HG03342 (cell line): ENCODE measurements around the gene KRT86.

ENCODE experiments used
- ATAC-seq: cut with Tn5 transposase; IDR thresholded peaks from one replicate; pipeline ENCODE4 v1.9.1; 2021; ENCODE audit warnings: mild to moderate bottlenecking, moderate library complexity; ENCODE audit not compliant: unreplicated experiment

The KRT86 gene

DNA sequence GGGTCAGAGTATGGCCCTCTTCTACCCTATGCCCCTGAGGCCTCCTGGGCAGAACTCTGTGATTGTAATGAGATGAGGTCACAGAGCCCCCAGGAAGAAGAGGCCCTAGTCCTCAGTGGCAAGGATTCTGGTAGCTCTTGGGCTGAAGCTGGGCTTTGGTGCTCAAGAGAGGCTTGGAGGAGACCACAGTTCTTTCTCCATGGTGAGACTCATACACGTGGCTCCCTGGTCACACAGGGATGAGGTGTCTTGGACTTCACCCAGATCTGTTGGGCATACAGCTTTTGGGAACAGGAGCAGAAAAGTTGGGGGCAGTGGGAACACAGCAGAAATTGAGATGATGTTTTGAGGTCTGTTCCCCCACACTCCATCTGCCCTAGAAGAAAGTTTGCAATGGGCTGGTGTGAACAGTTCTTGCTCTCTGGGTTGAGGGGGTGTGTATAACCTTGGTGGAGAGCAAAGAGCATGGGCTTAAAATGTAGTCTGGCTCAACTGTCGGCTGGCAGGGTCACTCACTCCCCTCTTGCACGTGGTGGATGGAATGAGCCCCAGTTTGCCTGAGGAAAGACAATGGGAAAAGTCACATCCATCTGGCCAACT is at the start of gene KRT86:
KRT86 (plus strand) TSS at position 125 of the 600 bp plus-strand sequence. CDS start 27,272 bp downstream, outside the sequence.
- no peak for ATAC-seq

DNA sequence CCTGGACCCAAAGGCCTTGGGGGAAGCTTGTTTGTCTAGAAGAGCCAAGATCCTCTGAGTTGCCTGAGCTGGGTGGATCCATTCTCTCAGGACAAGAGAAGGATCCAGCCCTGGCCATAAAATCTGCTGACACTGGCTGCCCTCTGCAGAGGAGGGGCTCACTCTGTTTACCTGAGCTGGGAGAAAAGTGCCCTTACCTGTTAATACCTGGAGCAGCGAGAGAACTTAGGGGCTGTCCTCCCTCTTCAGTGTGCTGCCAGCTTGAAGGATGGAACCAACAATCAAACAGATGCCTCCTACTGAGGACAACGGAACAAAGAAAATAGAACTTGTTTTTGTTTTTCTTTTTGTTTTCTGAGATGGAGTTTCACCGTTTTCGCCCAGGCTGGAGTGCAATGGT is 48.7 kb upstream of the KRT86 start:
- ATAC-seq: no peak

DNA sequence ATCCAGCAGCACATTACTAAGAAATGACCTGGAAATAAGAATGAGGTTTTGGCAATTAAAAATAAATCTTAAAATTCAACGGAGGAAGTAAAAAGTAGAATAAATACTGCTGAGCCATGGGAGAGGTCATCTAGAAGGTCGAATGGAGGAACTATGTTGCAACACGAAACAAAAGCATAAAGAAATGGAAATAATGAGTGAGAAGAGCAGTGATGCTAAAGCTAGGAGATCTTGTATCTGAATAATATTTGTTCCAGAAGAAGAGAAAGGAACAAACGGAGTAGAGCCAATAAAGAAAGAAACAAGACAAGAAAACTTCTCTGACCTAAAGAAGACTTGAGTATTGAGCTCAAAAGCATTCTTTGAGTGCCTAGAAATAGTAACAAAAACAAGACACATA is 48.0 kb upstream of the KRT86 start:
- no peak for ATAC-seq

DNA sequence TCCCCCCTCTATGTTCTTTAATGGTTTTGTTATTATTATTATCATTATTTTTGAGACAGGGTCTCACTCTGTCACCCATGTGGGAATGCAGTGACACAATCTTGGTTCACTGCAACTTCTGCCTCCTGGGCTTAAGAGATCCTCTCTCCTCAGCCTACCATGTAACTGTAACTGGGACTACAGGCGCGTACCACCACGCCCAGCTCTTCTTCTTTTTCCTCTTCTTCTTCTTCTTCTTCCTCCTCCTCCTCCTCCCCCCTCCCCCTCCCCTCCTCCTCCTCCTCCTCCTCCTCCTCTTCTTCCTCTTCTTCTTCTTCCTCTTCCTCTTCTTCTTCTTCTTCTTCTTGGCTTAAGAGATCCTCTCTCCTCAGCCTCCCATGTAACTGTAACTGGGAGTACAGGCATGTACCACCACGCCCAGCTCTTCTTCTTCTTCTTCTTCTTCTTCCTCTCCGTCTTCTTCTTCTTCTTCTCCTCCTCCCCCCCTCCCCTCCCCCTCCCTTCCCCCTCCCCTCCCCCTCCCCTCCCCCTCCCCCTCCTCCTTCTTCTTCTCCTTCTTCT is 46.8 kb upstream of the KRT86 start:
- no peak for ATAC-seq

DNA sequence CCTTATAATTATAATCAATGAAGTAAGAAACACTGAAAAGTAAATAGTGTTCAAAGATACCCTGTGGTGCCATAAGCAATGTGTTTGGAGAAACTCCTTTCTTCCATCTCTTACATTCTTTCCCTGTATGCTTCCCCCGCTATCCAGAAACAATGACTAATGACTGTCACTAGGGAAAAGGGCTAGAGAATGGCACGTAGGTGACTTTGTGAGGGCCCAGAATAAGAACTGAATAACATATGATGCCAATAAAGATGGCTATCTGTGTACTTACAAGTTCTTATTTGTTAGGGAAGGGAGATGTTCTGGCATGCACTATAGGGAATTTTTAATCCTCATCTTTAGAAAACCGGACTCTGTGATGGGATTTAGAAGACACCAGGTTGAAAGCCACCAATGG is 46.1 kb upstream of the KRT86 start:
- ATAC-seq: no peak

DNA sequence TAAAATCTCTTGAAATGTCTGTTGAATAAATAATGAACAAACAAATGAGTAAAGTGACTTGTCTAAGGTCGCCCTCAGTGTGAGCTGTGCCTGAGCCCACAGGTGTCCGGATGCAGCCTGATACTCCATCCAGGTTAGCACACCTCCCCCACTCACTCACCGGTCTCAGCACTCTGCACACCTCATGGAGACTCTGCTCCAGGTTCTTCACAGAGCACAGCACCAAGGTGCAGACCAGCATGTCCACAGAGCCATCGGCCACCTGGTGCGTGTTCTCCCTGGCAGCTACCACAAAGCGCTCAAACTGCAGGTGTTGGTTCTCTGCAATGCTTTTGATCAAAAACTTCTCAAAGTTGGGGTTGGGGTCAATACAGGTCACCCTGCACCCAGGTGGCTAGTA is 45.5 kb upstream of the KRT86 start:
- no peak for ATAC-seq

DNA sequence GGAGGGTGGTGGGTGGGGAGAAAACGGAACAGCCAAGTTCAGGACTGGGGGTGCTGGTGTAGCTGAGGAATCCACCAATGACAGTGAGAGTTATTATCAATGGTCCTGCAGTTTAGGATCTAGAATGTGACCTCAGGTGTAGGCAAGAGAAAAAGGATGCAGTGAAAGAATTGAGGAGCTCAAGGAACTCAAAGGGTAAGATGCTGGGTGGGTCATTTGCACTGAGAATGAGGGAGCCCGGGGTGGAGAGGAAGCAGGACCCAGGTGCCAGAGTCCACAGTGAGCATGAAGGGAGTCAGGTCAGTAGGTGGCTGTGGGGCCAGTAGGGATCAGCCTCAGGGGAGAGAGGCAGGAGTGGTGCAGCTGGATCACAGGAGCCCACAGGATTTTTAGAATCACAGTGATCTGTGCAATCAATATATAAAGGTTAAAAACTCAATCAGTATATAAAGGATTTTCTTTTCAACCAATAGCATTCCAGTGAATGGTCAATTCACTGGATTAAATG is 44.6 kb upstream of the KRT86 start:
- no peak for ATAC-seq

DNA sequence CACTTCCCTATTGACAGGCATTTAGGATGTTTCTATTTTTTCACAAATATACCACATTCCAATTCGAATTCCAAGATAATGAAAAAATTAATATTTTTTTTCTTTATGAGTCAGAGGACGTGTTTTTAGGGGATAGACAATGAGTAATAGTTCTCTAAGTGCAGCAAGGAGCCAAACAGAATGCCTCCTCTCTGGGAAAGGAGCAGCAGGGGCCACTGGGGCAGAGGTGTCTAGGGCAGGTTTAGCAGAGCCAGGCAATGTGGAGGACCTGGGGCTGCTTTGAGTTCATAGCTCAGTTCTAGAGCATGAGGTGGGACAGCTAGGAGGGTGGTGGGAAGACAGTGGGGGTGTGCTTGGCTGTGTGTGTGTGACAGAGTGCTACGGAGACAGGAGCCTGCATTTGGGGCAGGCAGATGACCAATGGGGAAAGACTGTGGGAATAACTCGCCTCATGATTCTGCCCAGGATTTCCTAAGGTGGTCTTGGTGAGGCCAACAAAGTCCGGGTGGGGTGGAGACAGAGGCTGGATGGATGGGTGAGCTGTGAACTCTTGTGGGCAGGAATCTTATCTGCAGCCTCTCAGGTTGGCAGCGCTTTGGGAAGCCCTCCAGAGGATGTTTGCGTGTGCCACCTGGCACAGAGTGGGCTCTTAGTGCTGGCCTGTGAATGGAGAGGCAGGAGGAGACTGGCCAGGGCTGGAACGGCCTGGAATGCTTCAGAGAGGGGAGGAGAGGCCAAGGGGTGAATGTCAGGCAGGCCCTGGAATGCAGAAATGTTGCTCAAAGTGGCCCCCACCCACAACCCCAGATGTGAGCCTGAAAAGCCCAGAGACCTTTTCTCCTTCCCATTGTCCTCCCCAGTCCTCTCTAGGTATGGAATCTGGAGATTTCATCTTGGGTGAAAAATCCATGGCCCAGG is 43.8 kb upstream of the KRT86 start:
- ATAC-seq: no peak

DNA sequence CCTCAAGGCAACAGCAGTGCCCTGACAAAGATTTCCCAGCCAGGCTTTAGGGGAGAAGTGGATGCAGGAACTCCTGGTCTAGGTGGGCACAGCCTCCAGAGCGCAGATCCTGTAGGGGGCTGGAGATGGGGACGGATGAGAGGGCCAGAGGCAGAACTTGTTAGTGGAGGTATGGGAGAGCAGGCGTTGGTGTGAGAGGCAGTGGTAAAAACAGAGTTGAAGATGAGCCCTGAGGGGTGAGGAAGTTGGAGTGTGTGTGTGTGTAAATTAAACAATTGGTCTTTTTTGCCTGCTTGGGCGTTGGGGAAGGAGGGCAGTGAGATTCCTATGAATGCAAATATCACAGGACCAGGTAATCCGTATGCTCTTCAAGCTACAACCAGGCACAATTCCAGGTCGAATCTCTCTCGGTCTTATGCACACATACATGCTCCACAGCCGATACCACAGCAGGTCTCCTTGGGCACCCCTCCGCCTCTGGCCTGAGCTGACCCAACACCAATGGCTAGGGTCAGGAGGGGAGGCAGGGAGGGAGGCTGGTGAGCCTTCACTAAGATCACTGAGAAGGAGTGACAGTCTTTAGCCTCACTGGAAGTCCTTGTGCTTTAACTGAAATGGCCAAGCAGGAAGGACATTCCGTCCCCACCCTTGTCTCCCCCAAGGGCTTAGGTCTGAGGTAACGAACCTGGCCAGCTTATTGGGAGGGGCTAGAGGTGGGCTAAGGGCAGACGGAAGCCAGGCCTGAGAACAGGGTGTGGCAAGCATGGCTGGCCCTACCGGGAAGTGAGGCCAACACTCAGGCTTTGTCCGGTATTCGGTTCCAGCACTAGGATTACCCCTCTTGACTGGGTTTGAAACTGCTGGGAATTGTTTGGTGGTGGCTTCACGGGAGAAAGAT is 42.9 kb upstream of the KRT86 start:
- no peak for ATAC-seq

DNA sequence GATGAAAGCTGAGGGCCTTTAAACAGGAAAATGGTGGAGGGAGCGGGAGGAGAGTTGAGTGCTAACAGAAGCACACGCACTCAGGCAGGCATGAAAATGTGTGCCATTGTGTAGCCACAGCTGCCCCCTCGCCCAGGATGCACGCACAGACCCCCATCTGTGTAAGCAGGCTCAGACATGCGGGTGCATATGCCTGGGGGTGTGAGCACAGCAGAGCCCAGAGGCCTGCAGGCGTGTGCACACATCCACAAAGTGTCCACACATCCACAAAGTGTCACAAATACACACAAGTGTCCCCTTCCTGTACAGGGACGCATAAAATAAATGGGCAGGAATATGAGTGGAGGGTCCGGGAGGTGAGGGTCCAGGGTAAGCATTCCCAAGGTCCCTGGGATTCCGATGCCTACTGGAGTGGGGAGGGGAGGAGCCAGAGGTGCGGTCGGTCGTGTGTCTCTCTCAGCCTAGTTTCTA is 42.2 kb upstream of the KRT86 start:
- no peak for ATAC-seq

DNA sequence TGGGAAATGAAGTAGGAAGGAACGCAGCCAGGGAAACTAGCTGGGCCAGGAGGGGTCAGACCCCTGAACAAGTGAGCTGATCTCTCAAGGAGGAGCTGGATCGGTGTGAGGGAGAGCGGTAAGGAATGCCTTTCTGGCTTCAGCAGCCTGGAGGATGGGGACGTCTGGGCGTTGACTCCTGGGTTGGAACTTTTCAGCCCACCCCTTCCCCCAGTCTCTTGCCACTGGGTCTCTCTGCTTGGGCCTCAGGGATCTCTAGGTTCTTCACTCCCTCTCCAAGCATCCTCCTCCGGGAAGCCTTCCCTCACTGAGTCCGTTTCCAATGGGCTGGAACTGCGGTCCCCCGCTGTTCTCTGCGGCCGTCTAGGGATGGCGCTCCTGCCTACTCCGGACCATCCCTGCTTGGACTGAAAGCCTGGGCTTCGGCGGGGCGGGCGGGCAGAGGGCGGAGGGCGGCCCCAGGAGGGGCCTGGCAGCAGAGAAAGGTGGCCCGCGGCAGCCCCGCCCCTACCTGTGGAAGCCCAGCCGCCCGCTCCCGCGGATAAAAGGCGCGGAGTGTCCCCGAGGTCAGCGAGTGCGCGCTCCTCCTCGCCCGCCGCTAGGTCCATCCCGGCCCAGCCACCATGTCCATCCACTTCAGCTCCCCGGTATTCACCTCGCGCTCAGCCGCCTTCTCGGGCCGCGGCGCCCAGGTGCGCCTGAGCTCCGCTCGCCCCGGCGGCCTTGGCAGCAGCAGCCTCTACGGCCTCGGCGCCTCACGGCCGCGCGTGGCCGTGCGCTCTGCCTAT is 41.6 kb upstream of the KRT86 start, which contains the start of gene KRT7:
KRT7 (plus strand) TSS at position 570 of the 788 bp plus-strand sequence; CDS start at position 624, 54 bp downstream.
- ATAC-seq: no peak

DNA sequence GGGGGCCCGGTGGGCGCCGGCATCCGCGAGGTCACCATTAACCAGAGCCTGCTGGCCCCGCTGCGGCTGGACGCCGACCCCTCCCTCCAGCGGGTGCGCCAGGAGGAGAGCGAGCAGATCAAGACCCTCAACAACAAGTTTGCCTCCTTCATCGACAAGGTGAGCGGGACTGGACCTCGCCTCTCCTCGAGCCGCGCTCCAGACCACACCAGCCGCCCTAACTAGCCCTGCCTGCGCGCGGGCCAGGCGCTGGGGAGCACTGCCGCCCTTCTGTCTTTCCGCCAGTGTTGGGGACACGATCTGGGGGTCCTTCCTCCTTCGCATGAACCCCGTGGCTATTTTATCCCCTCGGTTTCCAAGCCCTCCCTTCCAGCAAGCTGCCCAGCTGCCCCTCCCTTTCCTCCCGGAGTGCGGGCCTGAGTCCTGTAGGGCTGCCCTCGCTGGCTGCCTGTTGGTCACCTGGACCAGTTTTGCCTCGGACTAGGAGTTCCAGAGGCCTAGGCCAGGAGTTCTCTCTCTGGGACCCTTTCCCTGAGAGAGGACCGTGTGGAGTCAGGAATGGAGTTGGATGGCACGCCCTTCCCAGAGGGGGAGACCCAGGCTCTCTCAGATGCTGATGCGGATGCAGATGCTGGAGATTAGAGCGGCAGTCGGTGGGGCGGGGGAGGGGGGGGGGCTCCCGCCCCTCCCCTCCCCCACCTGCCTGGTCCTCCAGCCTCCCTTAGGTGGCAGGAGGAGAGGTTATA is 40.8 kb upstream of the KRT86 start:
- ATAC-seq: no peak

DNA sequence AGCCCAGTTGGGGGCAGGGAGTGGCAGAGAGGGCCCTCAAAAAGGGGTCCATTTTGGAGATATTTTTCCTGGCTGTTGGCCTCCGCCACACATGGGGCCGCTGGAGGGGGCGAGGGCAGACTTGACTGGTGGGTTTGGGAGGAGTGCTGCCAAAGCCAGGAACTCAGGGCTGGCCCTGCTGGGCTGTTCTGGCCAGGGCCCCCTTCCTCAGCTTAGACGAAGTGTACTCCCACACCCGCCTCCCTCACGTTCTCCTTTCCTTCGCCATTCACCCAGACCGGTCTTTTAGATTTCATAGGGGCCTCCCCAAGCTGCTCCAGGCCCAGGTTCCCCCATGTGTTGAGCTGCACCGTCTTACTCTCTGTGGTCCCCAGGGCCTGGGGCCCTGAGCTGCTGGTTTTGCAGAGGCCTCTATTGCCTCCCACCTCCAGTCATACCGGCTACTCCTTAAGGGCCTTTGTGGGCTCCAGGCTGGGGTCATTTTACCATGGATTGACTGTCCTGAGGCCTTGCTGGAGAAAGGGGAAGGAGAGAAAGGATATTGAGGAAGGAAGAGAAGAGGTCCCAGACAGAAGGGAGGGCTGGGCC is 40.1 kb upstream of the KRT86 start:
- no peak for ATAC-seq

DNA sequence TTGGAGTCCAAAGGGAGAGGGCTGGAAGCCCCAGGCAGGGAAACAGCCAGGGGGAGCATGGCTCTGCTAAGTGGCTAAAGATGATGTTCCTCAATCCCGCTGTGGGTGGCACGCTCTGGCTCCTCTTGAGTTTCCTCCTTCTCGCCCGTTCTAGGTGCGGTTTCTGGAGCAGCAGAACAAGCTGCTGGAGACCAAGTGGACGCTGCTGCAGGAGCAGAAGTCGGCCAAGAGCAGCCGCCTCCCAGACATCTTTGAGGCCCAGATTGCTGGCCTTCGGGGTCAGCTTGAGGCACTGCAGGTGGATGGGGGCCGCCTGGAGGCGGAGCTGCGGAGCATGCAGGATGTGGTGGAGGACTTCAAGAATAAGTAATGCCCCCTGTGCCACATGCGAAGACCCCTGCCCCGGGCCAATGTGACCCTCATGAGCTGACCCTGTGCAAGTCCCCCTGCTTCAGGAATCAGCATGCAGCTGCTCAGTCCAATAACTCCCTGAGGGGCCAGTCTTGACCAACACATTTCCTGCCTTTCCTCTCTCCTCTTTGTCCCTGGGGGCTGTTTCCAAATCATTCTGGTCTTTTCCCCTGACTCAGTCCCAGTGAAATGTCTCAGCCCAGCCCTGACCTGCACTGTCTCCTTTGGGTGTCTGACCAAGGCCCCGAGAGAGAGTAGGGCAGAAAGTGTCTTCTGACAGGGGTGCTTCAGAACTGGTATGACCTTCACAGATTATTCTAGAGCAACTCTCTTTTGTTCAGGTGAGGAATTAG is 39.3 kb upstream of the KRT86 start:
- ATAC-seq: no peak

DNA sequence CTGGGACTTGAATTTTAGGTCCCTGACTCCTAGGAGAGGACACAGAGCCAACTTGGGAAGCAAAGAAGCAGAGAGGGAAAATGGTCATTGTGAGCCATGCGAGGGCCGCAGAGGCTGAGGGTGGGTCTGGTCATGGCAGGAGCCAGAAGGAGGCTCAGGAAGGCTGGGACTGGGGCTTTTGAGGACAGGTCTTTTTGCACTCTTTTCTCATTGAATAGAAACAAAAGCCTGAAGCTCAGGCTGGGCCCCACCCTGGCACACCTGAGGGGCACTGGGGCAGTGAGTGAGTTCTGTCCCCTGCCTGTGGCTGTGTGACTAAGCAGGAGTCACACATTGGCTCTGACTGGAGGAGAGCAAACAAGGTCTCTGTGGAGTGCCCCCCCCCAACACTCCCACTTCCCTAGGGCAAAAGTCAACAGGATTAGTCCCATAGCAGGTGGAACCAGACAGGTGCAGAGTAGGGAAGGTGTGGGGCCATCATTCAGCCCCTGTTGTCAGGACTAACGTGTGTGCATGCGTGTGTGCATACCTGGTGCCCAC is 38.6 kb upstream of the KRT86 start:
- no peak for ATAC-seq

DNA sequence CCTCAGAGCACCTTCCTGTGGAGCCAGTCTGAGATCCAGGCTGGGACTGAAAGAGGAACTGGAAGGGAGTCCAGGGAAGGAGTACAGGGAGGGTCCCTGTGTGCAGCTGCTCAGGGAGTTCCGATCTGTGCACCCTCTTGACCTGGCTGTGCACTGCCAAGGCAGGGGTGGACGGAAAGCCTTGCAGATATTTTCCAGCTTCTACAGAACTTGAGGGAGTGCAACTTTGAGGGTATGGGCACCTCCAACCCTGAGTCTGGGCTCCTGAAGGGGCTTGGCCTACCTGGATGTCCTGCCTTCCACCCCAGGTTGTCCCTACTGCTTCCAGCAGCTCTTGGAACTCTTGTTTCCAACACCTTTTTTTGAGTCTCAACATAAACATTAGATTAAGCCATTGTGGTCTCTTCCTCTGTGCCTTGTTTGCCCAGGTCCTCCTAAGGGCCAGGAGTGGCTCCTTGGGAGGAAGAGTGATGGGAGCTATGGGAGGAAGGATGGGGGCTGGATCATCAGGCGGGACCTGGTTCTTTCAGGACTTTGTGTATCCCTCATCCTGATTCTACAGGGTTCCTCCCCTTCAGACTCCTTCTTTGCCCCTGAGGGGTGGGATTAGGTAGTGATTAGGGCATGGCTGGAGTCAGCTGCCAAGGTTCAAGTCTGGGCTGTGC is 37.9 kb upstream of the KRT86 start:
- no peak for ATAC-seq

DNA sequence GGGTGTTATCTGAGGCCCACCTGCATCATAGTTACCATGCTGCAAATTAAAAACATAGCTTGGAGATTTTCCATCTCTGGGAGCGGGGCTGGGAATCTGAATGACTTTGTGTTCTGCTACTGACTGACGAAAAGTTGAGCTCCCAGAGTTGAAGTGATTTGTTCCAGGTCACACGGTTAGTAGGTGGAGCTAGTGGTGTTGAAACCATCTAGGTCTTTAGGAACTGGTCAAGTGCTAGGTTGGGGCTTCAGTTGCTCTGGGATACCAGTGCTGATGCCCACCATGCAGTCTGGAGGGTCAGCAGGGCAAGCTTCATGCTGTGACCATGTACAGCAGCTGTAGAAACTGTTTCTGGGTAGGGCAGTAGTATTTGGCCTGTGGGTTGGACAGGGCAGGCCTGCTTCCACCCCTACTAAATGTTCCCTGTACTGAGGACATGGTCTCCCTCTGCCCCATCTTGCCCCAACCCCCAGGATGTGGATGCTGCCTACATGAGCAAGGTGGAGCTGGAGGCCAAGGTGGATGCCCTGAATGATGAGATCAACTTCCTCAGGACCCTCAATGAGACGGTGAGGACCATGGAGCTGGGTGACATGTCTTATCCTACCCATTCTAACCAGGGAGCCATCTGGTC is 36.1 kb upstream of the KRT86 start:
- no peak for ATAC-seq
